ENCODE measurements around the gene COL2A1.
A peak's percentile ranks its signal among the peaks of the same experiment; 100 is the strongest.

COL2A1 gene

GRCh38 chr12:47999816-48000215 is 4.5 kb downstream of the COL2A1 start:
- no peak overlapping the region for H3K4me3 ChIP-seq (ENCODE audit: low read length)
- no peak for DNase-seq (ENCODE audit: low read depth)
- no peak for TF ChIP-seq CTCF (conservative IDR thresholded peaks at IDR 0.05; ENCODE audit: low read length)

DNA sequence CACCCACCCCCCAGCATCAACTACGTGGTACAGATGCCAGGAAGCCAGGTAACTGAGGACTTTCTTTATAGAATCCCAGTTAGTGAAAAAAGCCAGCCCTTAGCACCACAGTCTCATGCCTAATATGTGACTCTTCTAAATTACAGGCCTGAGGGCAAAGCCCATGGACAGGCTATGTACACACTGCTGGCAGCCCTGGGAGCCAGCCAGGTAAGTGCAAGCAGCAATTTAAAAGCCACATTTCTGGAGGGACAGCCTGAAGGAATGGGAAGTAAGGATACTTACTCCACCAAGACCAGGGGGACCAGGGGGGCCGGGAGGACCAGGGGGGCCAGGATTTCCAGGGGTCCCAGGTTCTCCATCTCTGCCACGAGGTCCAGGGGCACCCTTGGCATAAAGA is 7.0 kb downstream of the COL2A1 start:
- no peak overlapping the region for H3K4me3 ChIP-seq (ENCODE audit: low read length)
- no peak for DNase-seq (ENCODE audit: low read depth)
- no peak for TF ChIP-seq CTCF (conservative IDR thresholded peaks at IDR 0.05; ENCODE audit: low read length)

- no peak for TF ChIP-seq CTCF (conservative IDR thresholded peaks at IDR 0.05; ENCODE audit: low read length)
- H3K4me3 ChIP-seq (ENCODE audit: low read length), result no peak overlapping the region
- DNase-seq (ENCODE audit: low read depth), result peak; percentile 74
Observed at GRCh38 chr12:47995981-47996401, 8.3 kb downstream of the COL2A1 start.

- no peak overlapping the region for H3K4me3 ChIP-seq (ENCODE audit: low read length)
- DNase-seq (ENCODE audit: low read depth), result no peak
- TF ChIP-seq CTCF (conservative IDR thresholded peaks at IDR 0.05; ENCODE audit: low read length), result no peak
Observed at GRCh38 chr12:47993491-47993890, 10.8 kb downstream of the COL2A1 start.

GRCh38 chr12:47992776-47993175 is 11.5 kb downstream of the COL2A1 start:
- H3K4me3 ChIP-seq (ENCODE audit: low read length), result no peak overlapping the region
- DNase-seq (ENCODE audit: low read depth), result no peak
- TF ChIP-seq CTCF (conservative IDR thresholded peaks at IDR 0.05; ENCODE audit: low read length), result no peak

DNA sequence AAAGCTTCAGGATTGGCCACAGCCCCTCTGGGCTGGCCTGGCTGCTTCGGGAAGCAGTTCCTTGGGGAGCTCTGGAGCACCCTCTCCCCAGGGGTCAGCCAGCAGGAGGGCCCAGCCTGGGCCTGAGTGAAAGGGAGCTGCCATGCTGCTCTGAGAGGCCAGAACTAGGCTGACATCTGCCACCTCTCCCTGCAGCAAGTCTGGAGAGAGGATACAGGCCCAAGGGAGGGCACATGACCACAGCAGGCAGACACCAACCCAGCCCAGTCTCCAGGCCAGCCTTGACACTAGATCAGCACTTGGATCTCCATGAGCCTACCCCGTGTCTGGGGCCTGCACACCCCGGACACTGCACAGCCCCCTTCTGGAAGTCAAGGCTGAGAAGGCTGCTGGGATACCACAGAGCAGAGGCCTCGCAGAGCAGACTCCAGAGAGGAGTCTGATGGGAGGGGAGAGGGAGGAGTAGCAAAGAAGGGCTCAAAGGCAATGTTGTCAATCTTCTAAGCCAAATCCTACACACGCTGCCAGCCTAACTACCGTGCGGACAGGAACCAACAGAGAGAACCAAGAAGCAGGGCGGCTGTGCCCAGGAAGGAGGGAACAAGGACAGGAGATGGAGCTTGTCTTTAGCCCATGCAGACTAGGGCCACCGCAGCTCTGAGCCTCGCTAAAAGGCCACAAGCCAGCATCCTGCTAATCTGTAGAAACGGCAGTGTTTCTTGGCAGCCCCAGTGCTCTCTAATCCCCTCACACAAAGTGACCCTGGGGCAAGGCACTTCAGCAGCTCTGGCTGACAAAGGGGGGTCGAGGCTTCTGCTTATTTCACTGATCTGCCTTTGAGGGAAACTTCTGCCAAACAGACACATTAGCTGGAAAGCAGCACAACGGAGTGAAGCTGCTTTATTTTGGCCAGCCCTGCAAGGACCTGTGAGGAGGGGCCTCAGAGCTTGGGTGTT is 12.9 kb downstream of the COL2A1 start:
- H3K4me3 ChIP-seq (ENCODE audit: low read length), result no peak overlapping the region
- DNase-seq (ENCODE audit: low read depth), result no peak
- TF ChIP-seq CTCF (conservative IDR thresholded peaks at IDR 0.05; ENCODE audit: low read length), result no peak

Data from AG10803 (cell line).